NB4 (cell line): ENCODE measurements around the gene CDC42BPA.

Experiments
- POLR2A ChIP-seq: IDR thresholded peaks from 2 replicates; pipeline ENCODE4 v1.6.1; 2011; ENCODE audit warnings: mild to moderate bottlenecking; ENCODE audit not compliant: insufficient read length; ENCODE audit errors: extremely low read depth
- TF ChIP-seq, protein P1 (sequence below): IDR thresholded peaks from one replicate; pipeline ENCODE4 v1.5.1; 2012; ENCODE audit warnings: low read depth, low read length

DNA sequence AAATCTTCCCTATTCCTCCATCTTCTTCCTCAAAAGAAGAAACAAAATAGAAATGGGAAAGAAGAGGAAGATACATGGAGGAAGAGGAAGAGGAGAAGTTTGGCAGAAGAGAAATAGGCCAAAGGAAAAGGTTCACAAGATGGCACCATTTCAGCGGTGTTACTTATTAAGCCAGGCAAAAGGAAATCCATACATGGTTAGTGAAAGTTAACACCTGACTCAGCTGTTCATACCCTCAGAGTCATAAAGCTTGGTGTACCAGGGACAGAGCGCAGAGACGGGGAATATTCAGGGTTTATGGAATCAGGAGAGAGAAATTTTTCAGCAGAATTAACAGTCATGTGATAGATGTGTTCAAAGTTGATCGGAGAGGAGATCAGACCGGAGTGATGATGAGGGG, 307.6 kb downstream of the CDC42BPA start:
- TF ChIP-seq, protein P1, sequence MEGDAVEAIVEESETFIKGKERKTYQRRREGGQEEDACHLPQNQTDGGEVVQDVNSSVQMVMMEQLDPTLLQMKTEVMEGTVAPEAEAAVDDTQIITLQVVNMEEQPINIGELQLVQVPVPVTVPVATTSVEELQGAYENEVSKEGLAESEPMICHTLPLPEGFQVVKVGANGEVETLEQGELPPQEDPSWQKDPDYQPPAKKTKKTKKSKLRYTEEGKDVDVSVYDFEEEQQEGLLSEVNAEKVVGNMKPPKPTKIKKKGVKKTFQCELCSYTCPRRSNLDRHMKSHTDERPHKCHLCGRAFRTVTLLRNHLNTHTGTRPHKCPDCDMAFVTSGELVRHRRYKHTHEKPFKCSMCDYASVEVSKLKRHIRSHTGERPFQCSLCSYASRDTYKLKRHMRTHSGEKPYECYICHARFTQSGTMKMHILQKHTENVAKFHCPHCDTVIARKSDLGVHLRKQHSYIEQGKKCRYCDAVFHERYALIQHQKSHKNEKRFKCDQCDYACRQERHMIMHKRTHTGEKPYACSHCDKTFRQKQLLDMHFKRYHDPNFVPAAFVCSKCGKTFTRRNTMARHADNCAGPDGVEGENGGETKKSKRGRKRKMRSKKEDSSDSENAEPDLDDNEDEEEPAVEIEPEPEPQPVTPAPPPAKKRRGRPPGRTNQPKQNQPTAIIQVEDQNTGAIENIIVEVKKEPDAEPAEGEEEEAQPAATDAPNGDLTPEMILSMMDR: no peak
- TF ChIP-seq POLR2A: no peak
